SK-N-SH (cell line): ENCODE data around the gene TEX19. TPM values are rescaled to one million over a fixed set of nuclear protein-coding genes. Genes with fewer than 3 reads are reported as not detected.
A peak's percentile ranks its signal among the peaks of the same experiment; 100 is the strongest.

Source experiments
- CTCF ChIA-PET: fragments of 300-600, 350-600 bp; formaldehyde crosslinking; extraction: SDS; loops from one replicate; lab custom pipeline; 2021; lab: Yijun Ruan, JAX
- POLR2A ChIA-PET: fragments of 350-600 bp; sonication (Branson Sonifier 250); formaldehyde crosslinking; extraction: SDS; loops from one replicate; lab custom pipeline; 2020; ENCODE audit warnings: antibody characterized with exemption, inconsistent platforms; lab: Yijun Ruan, JAX
- DNase-seq: peaks from one replicate; pipeline ENCODE4 v3.0.0; 2012
- H2AFZ ChIP-seq: fragments of 200-600 bp; sonication (generic); 2 replicates; pipeline ENCODE4 v1.8.1; 2016; ENCODE audit warnings: antibody characterized with exemption, mild to moderate bottlenecking, low read depth
- H3F3A ChIP-seq: fragments of 200-600 bp; sonication (generic); replicated peaks from 2 replicates; pipeline ENCODE3; 2016; ENCODE audit warnings: antibody characterized with exemption, mild to moderate bottlenecking; ENCODE audit not compliant: insufficient read depth
- H3K27ac ChIP-seq, 2 experiments: fragments of 200-500 bp in 1 of 2; fragments of 200-600 bp in 1 of 2; sonication (Bioruptor generic) in 1 of 2; sonication (generic), shearing (Covaris generic) in 1 of 2; 2 replicates each; pipeline versions ENCODE4 v1.5.1 to v1.6.1; 2014 to 2016; ENCODE audit warnings: low read depth in 2 of 2, inconsistent platforms in 1 of 2, low read length in 1 of 2, mild to moderate bottlenecking in 1 of 2, mixed read lengths in 1 of 2
- H3K27me3 ChIP-seq: fragments of 200-600 bp; sonication (generic), shearing (Covaris generic); 2 replicates; pipeline ENCODE4 v1.6.1; 2016; ENCODE audit warnings: mixed run types; ENCODE audit not compliant: insufficient read depth
- H3K36me3 ChIP-seq, 2 experiments: fragments of 200-500 bp in 1 of 2; fragments of 200-600 bp in 1 of 2; sonication (Bioruptor generic) in 1 of 2; sonication (generic) in 1 of 2; replicated peaks in 1 of 2; 2 replicates each; pipeline versions ENCODE3 to v1.5.1; 2014 to 2016; ENCODE audit warnings: low read length in 1 of 2, mild to moderate bottlenecking in 1 of 2; ENCODE audit not compliant: insufficient read depth in 2 of 2, control insufficient read depth in 1 of 2
- H3K4me1 ChIP-seq, 2 experiments: fragments of 200-500 bp in 1 of 2; fragments of 200-600 bp in 1 of 2; sonication (Bioruptor generic) in 1 of 2; sonication (generic), shearing (Covaris generic) in 1 of 2; 2 replicates each; pipeline versions ENCODE4 v1.5.1 to v1.6.1; 2014 to 2016; ENCODE audit warnings: low read depth in 1 of 2, low read length in 1 of 2, mixed run types in 1 of 2; ENCODE audit not compliant: insufficient read depth in 2 of 2, control insufficient read depth in 1 of 2
- H3K4me2 ChIP-seq: fragments of 200-600 bp; sonication (generic), shearing (Covaris generic); 2 replicates; pipeline ENCODE4 v1.6.1; 2017; ENCODE audit warnings: mixed run types
- H3K4me3 ChIP-seq, 2 experiments: fragments of 200-500 bp in 1 of 2; fragments of 200-600 bp in 1 of 2; sonication (Bioruptor generic) in 1 of 2; sonication (generic), shearing (Covaris generic) in 1 of 2; 2 replicates each; pipeline versions ENCODE4 v1.5.1 to v1.8.1; 2014 to 2016; ENCODE audit warnings: low read depth in 2 of 2, inconsistent platforms in 1 of 2, low read length in 1 of 2, mild to moderate bottlenecking in 1 of 2, mixed read lengths in 1 of 2, moderate library complexity in 1 of 2
- H3K79me2 ChIP-seq: fragments of 200-600 bp; sonication (generic); 2 replicates; pipeline ENCODE4 v1.8.1; 2017; ENCODE audit warnings: mild to moderate bottlenecking; ENCODE audit not compliant: insufficient read depth
- H3K9ac ChIP-seq: fragments of 200-600 bp; sonication (generic); 2 replicates; pipeline ENCODE4 v1.6.1; 2017; ENCODE audit warnings: mixed run types
- H3K9me2 ChIP-seq: fragments of 200-600 bp; sonication (generic); 2 replicates; pipeline ENCODE4 v1.6.1; 2017; ENCODE audit warnings: mixed run types
- H3K9me3 ChIP-seq: fragments of 200-600 bp; sonication (generic); 2 replicates; pipeline ENCODE4 v1.6.1; 2017; ENCODE audit warnings: mixed run types, mild to moderate bottlenecking, moderate library complexity
- H4K20me1 ChIP-seq: fragments of 200-600 bp; sonication (generic); 2 replicates; pipeline ENCODE4 v1.6.1; 2017; ENCODE audit warnings: mild to moderate bottlenecking, mixed run types; ENCODE audit not compliant: insufficient read depth
- FOSL2 ChIP-seq: IDR thresholded peaks from 2 replicates; pipeline ENCODE4 v1.4.0; 2012; ENCODE audit warnings: low read depth, mild to moderate bottlenecking, moderate library complexity, borderline replicate concordance
- GABPA ChIP-seq: IDR thresholded peaks from 2 replicates; pipeline ENCODE4 v1.4.0; 2012; ENCODE audit warnings: low read depth, mild to moderate bottlenecking
- GATA2 ChIP-seq: sonication (generic); formaldehyde crosslinking; IDR thresholded peaks from 2 replicates; pipeline ENCODE4 v1.5.0; 2020; ENCODE audit warnings: mild to moderate bottlenecking, missing genetic modification reagents
- MAX ChIP-seq: IDR thresholded peaks from 2 replicates; pipeline ENCODE4 v1.4.0; 2012; ENCODE audit warnings: low read depth
- NRF1 ChIP-seq: IDR thresholded peaks from 2 replicates; pipeline ENCODE4 v1.6.1; 2012; ENCODE audit warnings: low read depth, mild to moderate bottlenecking, low read length
- POLR2AphosphoS5 ChIP-seq: IDR thresholded peaks from 2 replicates; pipeline ENCODE4 v1.6.1; 2012; ENCODE audit warnings: low read depth, low read length
- RCOR1 ChIP-seq: fragments of 150-350 bp; IDR thresholded peaks from 2 replicates; pipeline ENCODE4 v1.6.1; 2017; ENCODE audit warnings: antibody characterized with exemption, low read length
- REST ChIP-seq: IDR thresholded peaks from 2 replicates; pipeline ENCODE4 v1.6.1; 2012; ENCODE audit warnings: mild to moderate bottlenecking, low read depth, low read length, moderate library complexity
- SIN3A ChIP-seq: IDR thresholded peaks from 2 replicates; pipeline ENCODE4 v1.6.1; 2012; ENCODE audit warnings: low read depth, mild to moderate bottlenecking, low read length, moderate library complexity, borderline replicate concordance
- TCF12 ChIP-seq: IDR thresholded peaks from 2 replicates; pipeline ENCODE4 v1.4.0; 2012
- TEAD4 ChIP-seq: IDR thresholded peaks from 2 replicates; pipeline ENCODE4 v1.4.0; 2012; ENCODE audit warnings: mild to moderate bottlenecking, borderline replicate concordance; ENCODE audit not compliant: insufficient read depth
- YY1 ChIP-seq: IDR thresholded peaks from 2 replicates; pipeline ENCODE4 v1.4.0; 2012; ENCODE audit warnings: low read depth, mild to moderate bottlenecking
- WGBS: methylation state at CpG from one replicate; pipeline ENCODE4 v1.1.6; 2017; ENCODE audit warnings: low lambda C conversion rate; 5-methylcytosine and 5-hydroxymethylcytosine counted together
- polyA plus RNA-seq, 3 experiments: library from polyadenylated mRNA; depleted of rRNA; stranded (reverse); fragments of >200 nt; gene quantifications; 2 replicates each; pipeline ENCODE4 v1.2.3, GENCODE V29; 2012

The TEX19 gene
- polyA plus RNA-seq, 1 of the 3 experiments (the other 2 are of a cell fraction), result 0.10 TPM

- CTCF ChIA-PET, result interaction anchor here (1.0 to 4.2 kb wide), 10 partner anchors 9 to 78 kb away, joined by 3 to 37 read pairs (median 4); no protein-coding TSS in a partner anchor
- peak overlapping the region; percentile 16 to 40 for H3K27ac ChIP-seq
- no peak for DNase-seq
Measured at GRCh38 chr17:82338858-82339633, 20.0 kb upstream of the TEX19 start.

More at GRCh38 chr17:82338858-82339633, 20.0 kb upstream of the TEX19 start:
- 25% methylated on average over 29 of the region's 29 CpGs for WGBS
- no peak; the same call in 1 of the 2 replicates for TF ChIP-seq SIN3A
- TF ChIP-seq TEAD4, result 0 out of 2 replicates have a peak, but pooled peaks have one; percentile 36
- peak; percentile 37; the same call in 1 of the 2 replicates for TF ChIP-seq POLR2AphosphoS5
- no peak for TF ChIP-seq GATA2 (CRISPR knock-in tag)
- TF ChIP-seq NRF1, result peak; percentile 31; the same call in 1 of the 2 replicates
- TF ChIP-seq RCOR1, result no peak
- peak; percentile 67; the same call in 1 of the 2 replicates for TF ChIP-seq YY1
- TF ChIP-seq REST, result 0 out of 2 replicates have a peak, but pooled peaks have one; percentile 32
- peak; percentile 51; the same call in 1 of the 2 replicates for TF ChIP-seq TCF12
- peak; percentile 89 for TF ChIP-seq MAX
- peak; percentile 94; the same call in 1 of the 2 replicates for TF ChIP-seq FOSL2
- 0 out of 2 replicates have a peak, but pooled peaks have one; percentile 27 for TF ChIP-seq GABPA
- Histone ChIP-seq H3K4me2 (peak overlapping the region; percentile 76), H3K27me3 (no peaks in the 10 kb centered on the region), H3K79me2 (no peaks in the 10 kb centered on the region), H4K20me1 (no peaks in the 10 kb centered on the region), H3K9ac (peak overlapping the region; percentile 27; the same call in 1 of the 2 replicates), H3K4me3 (peak overlapping the region; percentile 29 to 30; a peak in 3 of 4 replicates), H3K9me2 (no peaks in the 10 kb centered on the region), H3K4me1 (peaks cover 4 to 15% of the 10 kb centered on the region in 2 experiments; a peak in 2 of 4 replicates), H3K36me3 (no peaks in the 10 kb centered on the region), H3F3A (peaks cover 6% of the 10 kb centered on the region), H2AFZ (peak overlapping the region; percentile 78), H3K9me3 (no peaks in the 10 kb centered on the region)
- POLR2A ChIA-PET, result no interaction called here
